ENCODE data around the gene PTPN6. TPM values are rescaled to one million over a fixed set of nuclear protein-coding genes. Genes with fewer than 3 reads are reported as not detected.
A peak's percentile ranks its signal among the peaks of the same experiment; 100 is the strongest.
"Not testable (repeated sequence)": the region's sequence is repeated elsewhere in the genome, so short reads cannot be mapped to it uniquely, and the experiment has no call there.

PTPN6 gene
- 0.13 and 0.60 TPM in 2 replicates for total RNA-seq

- DNase-seq (ENCODE audit: low read depth, low spot score), result no peak
Measured at GRCh38 chr12:6950811-6951540, at the start of gene PTPN6. PTPN6 (plus strand) TSS chr12:6951356; CDS start chr12:6951513, 157 bp downstream.

- DNase-seq (ENCODE audit: low read depth, low spot score), result no peak
Measured at GRCh38 chr12:6902448-6902847, 48.7 kb upstream of the PTPN6 start.

GRCh38 chr12:6903722-6904121 is 47.4 kb upstream of the PTPN6 start:
- no peak for DNase-seq (ENCODE audit: low read depth, low spot score)

- DNase-seq (ENCODE audit: low read depth, low spot score), result peak; percentile 86
Measured at GRCh38 chr12:6904280-6905276, 46.6 kb upstream of the PTPN6 start, which contains the start of gene LRRC23. LRRC23 (plus strand) TSS chr12:6904822; CDS start chr12:6905634, 812 bp downstream.

GRCh38 chr12:6905414-6906040 is 45.6 kb upstream of the PTPN6 start:
- DNase-seq (ENCODE audit: low read depth, low spot score), result no peak

GRCh38 chr12:6908141-6908540 is 43.0 kb upstream of the PTPN6 start:
- not testable (repeated sequence) for DNase-seq (ENCODE audit: low read depth, low spot score)

- DNase-seq (ENCODE audit: low read depth, low spot score), result no peak
Measured at GRCh38 chr12:6909421-6910145, 41.6 kb upstream of the PTPN6 start.

- DNase-seq (ENCODE audit: low read depth, low spot score), result no peak
Measured at GRCh38 chr12:6912164-6912935, 38.8 kb upstream of the PTPN6 start.

DNA sequence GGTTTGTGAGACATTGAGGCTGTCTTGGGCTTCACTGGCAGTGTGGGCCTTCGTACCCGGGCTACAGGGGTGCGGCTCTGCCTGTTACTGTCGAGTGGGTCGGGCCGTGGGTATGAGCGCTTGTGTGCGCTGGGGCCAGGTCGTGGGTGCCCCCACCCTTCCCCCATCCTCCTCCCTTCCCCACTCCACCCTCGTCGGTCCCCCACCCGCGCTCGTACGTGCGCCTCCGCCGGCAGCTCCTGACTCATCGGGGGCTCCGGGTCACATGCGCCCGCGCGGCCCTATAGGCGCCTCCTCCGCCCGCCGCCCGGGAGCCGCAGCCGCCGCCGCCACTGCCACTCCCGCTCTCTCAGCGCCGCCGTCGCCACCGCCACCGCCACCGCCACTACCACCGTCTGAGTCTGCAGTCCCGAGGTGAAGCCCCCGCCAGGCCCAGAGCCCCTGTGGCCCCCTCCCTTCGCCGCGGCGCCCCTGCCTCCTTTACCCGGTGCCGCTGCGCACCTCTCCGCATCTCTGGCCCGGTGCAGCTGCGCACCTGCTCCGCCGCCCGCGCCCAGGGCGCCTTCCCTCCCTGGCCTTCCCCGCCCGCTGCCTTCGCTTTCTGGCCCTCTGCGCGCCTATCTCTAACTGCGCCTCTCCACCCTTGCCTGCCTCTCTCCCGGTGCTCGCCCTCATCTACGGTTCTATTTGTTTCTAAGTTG is 36.8 kb upstream of the PTPN6 start, which contains the start of gene ENO2:
Gene ENO2 (plus strand): TSS at position 335 of the 701 bp plus-strand sequence. CDS start 1,253 bp downstream, outside the sequence.
- no peak for DNase-seq (ENCODE audit: low read depth, low spot score)

DNA sequence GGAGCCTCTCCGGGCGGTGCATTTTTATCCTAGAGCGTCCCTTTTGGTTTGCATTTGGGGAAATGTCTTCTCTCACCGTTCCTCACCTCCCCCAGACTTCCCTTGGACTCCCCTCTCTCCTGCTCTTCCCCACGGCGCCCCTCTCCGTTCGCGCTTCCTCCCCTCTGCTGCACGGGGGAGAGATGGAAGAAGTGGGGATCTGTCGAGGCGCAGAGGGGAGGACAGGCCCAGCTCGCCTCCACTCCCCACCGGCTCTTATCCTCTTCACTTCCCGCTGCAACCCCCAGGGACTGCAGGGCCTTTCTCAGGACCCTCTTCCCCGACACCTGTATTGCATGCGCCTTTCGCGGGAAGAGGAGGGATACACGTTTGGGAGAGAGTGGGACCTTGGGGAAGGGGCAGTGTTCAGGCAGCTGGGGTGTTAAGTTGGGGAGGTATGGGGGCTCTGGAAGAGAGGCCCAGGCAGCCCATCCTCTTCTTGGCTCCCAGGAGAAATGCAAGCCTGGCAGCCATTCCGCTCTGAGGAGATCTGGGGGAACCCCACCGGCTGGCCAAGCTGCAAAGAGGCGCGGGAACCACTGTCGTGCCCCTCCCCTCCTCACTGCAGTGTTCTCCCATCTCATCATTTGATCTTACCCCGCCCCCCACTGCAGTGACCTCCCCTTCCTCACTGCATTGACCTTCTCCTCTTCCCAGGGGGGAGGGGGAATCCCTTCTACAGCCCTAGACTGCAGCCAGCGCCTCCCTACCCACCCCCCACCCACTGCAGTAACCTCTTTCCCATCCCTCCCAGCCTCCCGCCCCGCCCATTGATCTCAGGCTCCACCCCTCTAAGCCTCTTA is 36.0 kb upstream of the PTPN6 start:
- no peak for DNase-seq (ENCODE audit: low read depth, low spot score)

DNA sequence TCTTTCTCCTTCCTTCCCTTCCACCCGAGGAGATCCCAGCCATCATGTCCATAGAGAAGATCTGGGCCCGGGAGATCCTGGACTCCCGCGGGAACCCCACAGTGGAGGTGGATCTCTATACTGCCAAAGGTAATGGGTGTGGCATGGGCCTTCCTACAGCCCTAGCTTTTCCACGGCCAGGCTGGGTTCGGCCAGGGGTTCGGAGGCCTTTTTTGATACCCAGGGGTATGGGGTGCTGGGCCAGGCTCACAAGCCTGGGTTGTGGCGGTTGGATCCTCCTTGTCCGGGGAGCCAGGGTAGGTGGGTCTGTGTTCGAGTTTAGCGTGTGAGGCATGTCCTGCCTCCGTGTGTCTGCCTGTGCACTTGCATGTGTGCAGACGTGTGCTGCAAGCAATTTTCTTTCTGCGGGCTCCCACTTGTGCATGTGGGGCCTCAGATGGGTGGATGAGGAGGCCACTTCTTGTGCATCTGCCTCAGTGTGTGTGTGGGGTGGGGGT is 35.3 kb upstream of the PTPN6 start:
- no peak for DNase-seq (ENCODE audit: low read depth, low spot score)

- DNase-seq (ENCODE audit: low read depth, low spot score), result no peak
Measured at GRCh38 chr12:6916426-6917200, 34.5 kb upstream of the PTPN6 start.

DNA sequence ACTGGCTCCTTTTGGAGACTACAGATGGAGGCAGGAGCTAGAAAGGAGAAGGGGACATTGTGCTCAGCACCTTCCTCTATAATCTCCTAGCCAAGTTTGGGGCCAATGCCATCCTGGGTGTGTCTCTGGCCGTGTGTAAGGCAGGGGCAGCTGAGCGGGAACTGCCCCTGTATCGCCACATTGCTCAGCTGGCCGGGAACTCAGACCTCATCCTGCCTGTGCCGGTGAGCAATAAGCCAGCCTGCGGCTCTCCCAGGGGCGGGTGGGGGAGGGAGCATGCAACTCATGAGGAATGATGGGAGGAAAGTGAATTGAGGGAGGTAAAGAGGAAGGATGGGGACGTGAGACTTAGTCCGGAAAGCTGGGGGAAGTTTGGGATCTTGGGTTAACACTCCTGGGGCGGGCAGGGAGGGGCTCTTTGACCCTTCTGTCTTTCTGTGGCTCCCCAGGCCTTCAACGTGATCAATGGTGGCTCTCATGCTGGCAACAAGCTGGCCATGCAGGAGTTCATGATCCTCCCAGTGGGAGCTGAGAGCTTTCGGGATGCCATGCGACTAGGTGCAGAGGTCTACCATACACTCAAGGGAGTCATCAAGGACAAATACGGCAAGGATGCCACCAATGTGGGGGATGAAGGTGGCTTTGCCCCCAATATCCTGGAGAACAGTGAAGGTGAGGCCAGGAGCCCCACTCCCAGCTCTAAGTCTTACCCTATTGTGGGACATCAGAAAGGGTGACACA is 33.5 kb upstream of the PTPN6 start:
- DNase-seq (ENCODE audit: low read depth, low spot score), result no peak

GRCh38 chr12:6919588-6919987 is 31.6 kb upstream of the PTPN6 start:
- no peak for DNase-seq (ENCODE audit: low read depth, low spot score)

GRCh38 chr12:6921539-6921938 is 29.6 kb upstream of the PTPN6 start:
- DNase-seq (ENCODE audit: low read depth, low spot score), result no peak

DNA sequence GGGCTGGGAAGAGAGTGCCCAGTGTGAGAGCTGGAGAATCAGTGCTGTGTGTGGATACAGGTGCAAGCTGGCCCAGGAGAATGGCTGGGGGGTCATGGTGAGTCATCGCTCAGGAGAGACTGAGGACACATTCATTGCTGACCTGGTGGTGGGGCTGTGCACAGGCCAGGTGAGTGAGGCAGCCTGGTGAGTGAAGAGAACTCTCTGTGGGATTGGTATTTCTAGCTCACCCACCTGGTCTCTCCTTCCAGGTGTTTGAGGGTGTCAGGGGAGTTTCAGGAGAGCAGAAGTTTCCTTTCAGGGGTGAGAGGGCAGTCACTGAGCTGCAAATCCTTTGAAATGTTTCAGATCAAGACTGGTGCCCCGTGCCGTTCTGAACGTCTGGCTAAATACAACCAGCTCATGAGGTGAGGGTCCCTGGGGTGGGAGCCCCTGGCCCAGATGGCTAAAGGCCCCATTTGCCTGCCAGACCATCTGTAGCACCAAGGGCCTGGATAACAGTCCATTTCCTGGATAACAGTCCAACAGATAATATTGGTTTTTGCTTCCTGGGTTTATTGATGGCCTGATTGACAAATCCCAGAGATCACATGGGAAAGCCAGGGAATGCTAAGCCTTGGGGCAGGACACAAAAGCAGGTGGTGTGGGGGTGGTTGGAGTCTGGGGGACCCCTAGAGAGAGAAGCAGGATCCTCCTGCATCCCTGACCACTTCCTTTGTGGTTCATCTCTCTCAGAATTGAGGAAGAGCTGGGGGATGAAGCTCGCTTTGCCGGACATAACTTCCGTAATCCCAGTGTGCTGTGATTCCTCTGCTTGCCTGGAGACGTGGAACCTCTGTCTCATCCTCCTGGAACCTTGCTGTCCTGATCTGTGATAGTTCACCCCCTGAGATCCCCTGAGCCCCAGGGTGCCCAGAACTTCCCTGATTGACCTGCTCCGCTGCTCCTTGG is 28.9 kb upstream of the PTPN6 start:
- no peak for DNase-seq (ENCODE audit: low read depth, low spot score)

Measured in pulmonary artery endothelial cell (primary cell).